ENCODE measurements around the gene DGKK.

DGKK gene, protein sequence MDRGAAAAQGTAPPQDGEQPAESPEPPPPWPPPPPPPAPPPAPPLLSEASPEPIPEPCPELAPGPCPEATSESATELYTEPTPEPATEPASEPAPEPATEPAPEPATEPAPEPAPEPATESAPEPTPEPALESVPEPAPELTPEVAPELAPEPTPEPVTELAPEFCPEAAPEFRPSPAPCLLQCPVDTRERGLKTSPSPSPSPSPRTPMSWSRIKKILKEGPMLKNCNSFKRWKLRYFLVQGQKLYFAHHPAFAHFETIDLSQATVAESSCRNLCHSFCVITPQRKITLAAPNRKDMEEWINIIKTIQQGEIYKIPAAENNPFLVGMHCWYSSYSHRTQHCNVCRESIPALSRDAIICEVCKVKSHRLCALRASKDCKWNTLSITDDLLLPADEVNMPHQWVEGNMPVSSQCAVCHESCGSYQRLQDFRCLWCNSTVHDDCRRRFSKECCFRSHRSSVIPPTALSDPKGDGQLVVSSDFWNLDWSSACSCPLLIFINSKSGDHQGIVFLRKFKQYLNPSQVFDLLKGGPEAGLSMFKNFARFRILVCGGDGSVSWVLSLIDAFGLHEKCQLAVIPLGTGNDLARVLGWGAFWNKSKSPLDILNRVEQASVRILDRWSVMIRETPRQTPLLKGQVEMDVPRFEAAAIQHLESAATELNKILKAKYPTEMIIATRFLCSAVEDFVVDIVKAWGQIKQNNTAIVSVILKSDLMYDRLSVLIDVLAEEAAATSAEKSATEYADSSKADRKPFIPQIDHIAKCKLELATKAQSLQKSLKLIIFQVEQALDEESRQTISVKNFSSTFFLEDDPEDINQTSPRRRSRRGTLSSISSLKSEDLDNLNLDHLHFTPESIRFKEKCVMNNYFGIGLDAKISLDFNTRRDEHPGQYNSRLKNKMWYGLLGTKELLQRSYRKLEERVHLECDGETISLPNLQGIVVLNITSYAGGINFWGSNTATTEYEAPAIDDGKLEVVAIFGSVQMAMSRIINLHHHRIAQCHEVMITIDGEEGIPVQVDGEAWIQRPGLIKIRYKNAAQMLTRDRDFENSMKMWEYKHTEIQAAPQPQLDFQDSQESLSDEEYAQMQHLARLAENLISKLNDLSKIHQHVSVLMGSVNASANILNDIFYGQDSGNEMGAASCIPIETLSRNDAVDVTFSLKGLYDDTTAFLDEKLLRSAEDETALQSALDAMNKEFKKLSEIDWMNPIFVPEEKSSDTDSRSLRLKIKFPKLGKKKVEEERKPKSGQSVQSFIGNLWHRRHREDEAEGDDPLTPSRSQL

DNA sequence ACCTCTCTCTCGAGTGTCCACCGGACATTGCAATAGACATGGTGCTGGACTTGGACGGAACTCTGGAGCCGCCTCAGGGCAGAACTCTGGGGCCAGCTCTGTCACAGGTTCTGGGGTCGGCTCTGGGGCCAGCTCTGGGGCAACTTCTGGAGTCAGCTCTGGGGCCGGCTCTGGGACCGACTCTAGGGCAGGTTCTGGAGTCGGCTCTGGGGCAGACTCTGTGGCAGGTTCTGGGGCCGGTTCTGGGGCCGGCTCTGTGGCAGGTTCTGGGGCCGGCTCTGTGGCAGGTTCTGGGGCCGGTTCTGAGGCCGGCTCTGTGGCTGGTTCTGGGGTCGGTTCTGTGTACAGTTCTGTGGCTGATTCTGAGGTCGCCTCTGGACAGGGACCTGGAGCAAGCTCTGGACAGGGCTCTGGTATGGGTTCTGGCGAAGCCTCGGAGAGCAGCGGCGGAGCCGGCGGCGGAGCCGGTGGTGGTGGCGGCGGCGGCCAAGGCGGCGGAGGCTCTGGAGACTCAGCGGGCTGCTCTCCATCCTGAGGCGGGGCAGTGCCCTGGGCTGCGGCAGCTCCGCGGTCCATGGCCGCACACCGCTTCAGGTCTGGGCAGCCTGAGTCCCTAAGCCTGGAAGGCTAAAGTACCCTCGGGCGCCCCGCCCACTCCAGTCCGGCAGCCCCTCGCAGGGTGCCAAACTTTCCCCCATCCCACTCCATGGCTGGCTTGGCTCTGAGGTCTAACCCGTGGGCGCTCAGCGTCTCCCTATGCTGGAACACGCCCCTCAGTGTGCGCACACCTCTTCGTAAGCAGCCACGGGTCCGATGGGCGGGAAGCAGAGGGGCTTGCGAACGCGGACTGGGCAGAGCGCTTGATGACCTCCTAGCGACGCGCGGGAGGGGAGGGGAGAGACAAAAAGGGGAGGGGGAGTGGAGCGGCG lies at the start of gene DGKK:
TSS of gene DGKK (minus strand) at position 723 of the 929 bp plus-strand sequence. CDS start at position 576, 147 bp downstream.
- no peak for DNase-seq (ENCODE audit: low read depth)

DNA sequence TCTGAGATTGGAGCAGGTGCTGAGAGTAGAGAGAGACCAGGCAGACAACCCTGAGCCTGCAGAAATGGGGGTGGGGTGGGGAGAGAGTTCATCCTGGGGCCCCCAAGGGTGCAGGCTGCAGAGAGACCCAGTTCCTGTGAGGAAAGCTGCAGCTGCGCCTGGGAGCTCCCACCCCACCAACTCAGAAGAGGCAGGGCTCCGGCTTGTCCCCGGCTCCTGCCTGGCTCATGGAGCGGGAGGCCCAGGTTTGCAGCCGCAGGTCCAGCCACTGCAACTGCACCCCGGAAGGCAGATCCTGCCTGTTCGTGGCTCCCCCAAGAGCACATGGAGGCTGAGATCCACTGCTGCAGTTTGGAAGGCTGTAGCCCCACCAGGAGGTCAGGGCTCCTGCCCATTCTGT lies 44.2 kb upstream of the DGKK start:
- DNase-seq (ENCODE audit: low read depth): no peak

DNA sequence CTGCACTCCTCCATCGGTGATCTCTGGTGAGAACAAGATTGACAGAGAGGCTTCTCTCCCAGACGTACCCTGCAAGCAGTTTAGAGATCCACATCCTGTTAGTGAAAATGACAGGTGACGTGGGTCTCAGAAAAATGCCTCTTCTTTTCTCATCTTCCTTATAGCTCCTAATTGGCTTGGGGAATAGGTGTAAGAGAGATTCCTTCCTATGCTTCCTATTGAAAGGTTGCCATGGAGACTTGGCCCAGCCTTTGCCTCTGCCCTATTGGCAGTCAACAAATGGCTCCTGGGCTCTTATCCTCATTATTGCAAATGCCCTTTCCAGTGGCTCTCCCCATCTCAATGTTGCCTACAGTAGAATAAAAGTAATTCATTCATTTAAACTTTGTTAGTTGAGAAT lies 26.5 kb upstream of the DGKK start:
- DNase-seq (ENCODE audit: low read depth): no peak

DNA sequence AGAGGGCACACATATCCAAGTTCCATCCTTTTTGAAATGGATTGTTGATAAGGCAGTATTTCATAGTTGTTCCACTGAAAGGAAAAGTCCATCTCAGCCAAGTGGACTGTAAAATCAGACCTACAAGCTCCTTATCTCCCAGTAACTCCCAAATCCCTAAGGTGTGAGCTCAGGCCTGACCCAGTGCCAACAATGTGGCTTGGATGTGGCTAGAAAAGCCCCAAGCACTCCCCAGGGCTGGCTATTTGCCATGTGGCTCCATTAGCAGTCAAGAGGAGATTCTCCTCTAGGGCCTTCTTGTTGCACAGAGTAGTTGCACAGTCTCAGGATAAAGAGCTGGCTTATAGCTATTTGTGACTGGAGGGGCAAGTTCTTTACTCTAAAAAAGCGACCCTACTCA lies 25.0 kb upstream of the DGKK start:
- DNase-seq (ENCODE audit: low read depth): no peak

DNA sequence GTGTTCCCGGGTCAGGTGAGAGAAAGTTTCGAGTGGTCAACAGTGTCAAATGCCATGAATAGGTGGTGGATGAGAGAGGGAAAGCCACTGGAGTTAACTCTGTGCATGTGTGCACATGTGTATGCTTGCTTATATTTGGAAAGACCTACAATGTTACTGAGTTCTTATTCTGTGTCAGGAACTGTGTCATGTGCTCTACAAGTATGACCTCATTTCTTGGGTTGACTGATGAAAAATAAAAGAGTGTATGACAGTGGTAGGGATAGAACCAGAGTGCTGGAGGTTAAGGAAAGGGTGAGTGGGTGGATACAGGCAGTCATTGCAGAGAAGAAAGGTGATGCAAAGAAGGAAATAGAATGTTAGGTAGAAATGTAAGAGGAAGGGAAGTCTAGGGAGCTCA lies 22.1 kb upstream of the DGKK start:
- no peak for DNase-seq (ENCODE audit: low read depth)

DNA sequence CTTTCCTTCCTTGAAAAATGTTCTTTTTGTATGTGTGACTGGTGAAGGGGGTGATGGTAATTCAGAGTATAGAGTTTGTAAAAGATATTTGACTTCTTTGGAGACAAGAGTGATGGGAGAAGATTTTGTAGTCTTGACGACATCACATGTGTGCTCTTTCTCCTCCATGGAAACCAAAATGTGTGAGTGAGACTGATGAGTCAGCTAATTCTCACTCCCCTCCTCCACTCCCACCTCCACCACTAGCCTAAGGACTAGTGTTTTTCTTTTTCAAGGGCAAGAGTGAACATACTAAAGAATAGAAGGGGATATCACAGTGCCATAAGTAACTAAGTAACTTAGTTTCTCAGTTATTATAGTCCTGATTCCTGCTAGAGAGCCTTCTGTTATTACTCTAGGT lies 14.0 kb upstream of the DGKK start:
- DNase-seq (ENCODE audit: low read depth): no peak

DNA sequence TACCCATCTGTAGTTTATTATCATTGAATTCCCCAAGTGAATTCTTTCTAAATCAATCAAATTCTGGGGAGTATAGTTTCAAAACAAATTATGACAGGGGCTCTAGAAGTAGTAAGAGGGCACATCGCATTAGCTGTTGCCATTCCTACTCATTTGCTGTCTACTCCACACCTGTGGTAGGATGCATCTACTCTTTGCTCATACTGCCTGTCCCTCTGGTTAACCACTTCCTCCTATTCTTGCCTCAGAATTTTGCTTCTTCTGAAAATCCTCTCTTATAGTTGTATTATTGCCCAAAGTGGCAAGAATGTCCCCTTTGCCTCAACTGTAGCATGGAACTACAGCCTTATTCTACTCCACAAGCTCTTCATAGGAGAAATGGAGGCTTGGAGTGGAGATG lies 12.7 kb upstream of the DGKK start:
- DNase-seq (ENCODE audit: low read depth): no peak

DNA sequence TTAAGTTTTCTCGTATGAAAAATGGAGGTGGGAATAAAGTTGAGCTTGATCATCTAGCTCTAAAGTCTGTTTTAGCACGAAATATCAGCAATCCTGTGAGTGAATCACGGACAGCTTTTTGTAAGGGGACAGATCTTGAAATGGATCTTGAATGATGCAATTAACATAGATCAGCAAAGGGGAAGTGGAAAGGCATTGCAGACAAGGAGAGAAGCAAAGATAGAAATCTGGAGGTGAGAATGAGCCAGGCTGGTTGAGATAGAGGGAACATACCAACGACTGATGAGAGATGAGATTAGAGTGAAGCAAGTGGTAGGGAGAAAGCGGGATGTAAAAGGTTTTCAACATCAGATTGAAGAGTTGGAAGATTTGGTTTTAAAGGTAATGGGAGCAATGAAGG lies 4.6 kb upstream of the DGKK start:
- no peak for DNase-seq (ENCODE audit: low read depth)

DNA sequence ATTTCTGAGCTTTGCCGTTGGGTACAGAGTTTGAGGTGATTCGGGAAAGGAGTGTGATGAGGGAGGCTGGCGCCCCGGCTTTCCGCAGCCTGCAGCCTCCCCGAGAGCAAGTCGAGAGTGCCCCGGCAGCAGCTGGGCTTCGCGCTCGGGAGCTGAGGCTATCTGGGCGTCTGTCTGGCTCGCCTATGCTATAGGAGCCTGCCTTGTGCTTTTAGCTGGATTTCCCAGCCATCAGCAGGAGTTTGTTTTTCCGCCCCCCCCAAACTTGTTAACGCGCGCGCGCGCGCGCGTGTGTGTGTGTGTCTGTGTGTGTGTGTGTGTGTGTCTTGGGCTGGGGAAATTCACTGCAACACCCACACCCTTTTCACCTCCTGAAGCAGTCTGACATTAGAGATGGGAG lies 765 bp upstream of the DGKK start:
- no peak for DNase-seq (ENCODE audit: low read depth)

DNA sequence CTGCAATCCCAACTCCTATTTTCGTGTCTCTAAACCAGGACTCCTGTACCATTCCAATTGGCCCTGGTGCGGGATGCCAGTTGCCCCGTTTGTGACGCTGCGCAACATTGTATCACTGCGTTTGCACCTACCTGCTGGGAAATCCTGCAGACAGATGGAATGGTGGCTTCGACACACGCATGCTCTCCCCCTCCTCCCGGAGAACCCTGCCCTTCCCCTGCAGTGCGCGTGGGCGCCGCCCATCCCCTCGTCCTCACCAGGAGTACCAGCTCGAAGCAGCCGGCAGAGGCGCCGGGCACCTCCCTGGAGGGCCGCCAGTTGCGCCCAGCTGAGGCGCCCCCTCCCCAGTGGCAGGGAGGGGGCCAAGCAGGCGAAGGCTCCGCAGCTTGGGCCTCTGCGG lies 1.4 kb downstream of the DGKK start:
- no peak for DNase-seq (ENCODE audit: low read depth)

DNA sequence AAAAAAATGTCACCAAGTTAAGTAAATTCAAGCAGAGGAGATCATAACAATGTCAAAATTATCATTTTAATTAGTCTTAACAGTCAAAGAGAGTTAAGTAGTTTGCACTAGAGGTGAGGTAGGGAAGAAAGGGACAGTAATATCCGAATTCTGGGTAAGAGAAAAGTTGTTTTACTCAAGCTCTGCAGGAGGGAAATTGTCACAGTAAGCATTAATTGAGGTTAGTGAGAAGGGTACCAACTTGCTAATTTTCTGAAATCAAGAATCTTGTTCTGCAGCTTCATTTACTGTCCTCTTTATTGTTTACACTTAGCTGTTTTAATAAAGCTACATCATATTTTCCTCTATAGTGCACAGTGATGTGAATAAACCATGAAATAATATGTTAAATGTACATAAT lies 11.0 kb downstream of the DGKK start:
- no peak for DNase-seq (ENCODE audit: low read depth)

DNA sequence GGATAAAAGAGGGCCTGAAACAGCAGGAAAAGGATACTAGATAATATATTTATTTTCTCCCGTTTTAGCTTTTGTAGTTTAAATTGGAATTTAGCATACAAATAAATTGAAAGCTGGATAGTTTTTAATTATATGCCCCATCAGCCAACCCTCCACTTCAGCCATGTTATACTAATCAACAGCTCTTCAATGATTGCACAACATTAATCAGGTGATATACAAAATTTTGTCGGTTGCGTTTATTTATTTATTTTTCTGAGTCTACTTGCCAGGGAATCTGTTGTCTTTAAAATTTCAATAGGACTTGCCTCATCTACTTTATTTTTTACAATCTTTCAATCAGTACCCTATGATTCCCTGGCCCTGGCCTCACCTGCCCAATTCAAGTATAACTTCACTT lies 12.1 kb downstream of the DGKK start:
- DNase-seq (ENCODE audit: low read depth): no peak

DNA sequence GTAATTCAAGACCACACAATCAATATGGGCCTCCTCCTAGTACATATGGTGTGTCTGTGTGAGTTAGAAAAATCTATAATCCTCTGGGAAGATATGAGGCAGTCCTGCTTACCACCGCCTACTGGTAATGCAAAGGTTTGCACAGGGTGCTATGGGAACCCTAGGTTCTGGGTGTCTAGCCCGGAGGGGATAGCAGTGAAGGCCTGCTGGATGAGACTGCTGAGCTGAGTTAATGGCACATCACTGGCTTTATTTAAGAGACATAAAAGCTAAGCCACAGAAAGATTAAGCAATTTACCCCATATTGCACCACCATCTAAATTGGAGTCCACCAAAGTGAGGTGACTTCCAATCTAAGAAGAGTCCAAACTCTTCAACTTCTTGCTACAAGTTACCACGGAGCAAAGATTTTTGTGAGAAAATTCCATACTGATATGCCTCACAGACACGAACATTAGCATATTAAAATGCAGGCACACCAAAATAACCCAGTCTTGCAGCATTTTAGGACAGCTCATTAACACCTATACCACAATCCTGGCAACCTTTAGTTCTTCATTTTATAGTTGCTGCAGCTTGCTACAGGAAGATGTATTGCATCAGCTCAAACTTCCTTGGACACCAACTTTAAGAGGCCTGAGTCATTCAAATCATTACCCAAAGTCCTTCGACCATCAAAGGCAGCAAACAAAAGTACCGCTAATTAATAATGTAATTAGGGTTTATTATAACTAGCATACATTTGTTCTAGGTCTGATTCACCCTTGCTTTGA lies 13.7 kb downstream of the DGKK start:
- peak; percentile 2 for DNase-seq (ENCODE audit: low read depth)

DNA sequence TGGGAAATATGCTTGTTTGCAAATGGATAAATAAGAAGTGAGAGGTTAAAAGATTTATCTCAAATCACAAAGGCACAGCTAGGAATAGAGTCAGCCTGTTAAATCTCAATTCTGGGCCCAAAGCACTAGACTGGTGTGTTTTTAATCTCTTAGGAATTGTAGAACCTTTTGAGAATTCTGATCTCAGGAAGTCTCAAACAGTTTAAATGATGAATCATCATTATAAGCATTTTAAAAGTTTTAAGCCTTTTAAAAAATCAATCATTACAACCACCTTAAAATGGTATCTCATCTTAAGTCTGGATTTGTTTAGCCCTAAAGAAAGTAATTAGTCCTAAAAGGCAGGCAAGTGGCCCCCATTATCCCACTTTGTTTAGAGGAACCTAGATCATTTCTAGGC lies 17.8 kb downstream of the DGKK start:
- DNase-seq (ENCODE audit: low read depth): no peak

DNA sequence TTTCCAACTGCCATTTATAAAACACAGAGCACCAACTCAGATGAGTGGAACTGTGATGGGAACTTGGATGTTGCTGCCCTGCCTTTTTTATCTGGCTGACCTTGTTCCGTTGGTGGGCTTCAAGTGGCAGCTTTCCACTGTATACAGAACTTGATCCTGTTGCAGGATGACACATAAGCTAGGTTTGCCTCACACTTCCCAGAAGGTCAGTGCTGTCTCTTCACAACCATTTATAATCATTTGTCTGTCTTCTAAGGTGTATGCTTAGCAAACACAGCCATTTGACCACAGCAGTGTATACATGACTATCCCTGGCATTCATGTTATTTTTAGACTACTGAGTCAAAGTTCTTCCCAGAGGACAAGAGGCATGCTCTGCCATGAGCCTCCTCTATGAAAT lies 20.3 kb downstream of the DGKK start:
- DNase-seq (ENCODE audit: low read depth): no peak

DNA sequence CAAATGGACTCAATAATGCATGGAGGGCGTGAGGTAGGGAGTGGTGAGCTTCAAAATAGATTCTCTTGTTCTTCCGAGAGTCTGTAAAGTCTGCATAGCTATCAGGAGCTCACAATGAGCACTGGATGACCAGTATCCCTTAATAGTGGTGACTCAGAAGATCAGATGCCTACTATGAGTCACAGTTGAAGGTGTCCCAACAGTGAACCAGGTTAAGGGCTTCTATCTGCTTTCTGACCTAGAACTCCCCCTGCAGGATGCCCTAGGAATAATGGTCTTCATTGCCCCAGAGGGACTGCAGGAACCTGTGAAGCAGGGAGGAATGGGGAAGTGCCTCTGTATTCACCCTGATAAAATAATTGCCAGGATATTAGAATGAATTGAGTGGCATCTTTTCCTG lies 22.1 kb downstream of the DGKK start:
- DNase-seq (ENCODE audit: low read depth): peak; percentile 0

DNA sequence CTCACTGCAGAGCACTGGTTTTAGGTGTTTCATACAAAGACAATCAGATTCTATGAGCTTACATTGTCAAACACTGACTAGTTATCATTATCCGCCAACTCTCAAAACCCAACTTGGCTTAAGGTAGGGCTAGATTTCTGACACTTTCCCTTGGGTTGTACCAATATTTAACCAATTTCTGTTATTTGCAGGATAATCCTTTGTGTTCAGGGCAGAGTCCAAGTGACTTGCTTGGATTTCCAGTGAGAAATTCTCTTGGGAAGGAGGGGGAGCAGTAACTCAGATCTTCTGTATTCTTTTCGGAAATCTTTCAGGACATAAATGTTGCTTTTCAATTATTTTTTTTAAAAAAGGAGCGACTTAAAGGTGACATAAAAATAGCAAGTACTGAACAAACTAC lies 23.1 kb downstream of the DGKK start:
- DNase-seq (ENCODE audit: low read depth): no peak

DNA sequence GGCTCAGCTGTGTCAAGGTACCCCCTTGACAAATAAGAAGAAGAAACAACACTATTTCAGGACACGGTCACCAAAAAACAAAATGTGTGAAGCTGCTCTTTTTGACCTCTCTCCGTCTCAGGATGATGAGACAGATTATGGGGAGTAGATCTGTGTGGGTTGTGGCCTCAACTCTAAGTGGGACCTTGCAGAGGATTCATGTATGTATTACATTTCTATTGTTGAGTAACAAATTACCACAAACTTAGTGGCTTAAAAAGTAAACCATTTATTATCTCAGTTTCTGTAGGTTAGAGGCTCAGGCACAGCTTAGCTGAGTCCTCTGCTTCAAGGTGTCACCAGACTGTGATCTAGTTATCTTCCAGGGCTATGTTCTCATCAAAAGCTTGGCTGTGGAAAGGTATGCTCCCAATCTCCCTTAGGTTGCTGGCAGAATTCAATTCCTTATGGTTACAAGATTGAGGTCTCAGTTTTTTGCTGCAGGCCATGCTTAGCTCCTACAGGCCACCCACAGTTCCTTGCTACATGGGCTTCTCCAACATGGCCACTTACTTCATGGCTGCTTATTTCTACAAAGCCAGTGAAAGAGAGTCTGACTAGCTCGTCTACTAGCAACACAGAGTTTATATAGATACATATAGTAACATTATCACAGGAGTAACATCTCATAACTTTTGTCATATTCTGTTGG lies 28.1 kb downstream of the DGKK start:
- no peak for DNase-seq (ENCODE audit: low read depth)

DNA sequence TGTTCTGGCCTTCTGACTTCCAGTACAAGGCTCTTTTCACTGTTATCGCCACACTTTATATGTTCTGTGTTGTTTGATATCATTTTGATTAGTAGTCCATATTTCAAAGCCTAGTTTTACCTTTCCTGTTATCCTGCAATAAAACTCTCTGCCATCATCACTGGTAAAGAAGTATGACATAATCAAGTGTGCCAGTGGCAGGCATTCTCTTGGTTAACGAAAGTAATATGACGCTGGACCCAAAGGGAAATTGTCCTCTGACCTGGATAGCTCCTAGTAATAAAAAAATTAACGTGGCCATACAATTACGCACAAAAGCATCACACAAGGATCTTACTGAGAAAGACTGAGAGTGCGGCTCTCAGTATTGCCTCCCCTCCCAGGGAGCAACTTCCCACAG lies 33.8 kb downstream of the DGKK start:
- DNase-seq (ENCODE audit: low read depth): no peak

DNA sequence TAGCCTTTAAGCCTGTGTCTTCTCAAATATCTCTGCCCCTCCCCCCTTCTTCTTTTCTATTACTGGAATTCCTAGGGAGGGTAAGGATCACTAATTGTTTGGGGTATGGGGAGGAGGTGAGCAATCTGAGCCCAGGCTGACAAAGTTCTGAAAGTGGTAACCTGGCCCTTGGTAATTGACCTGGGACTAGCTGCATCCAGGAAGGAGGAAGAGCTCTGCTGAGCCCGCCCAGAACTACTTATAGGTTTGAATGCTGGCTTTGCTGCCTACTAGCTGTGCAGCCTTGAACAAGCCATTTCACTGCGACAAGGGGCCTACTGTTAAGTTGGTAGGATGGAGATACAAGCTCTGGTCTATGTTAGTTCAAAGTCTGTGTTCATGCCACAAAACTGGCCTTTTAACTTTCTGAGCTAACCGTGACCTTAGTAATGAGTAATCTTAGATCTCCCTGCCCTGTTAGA lies 37.8 kb downstream of the DGKK start:
- no peak for DNase-seq (ENCODE audit: low read depth)
